ENCODE data around the gene OR2V1. TPM values are rescaled to one million over a fixed set of nuclear protein-coding genes. Genes with fewer than 3 reads are reported as not detected.
A peak's percentile ranks its signal among the peaks of the same experiment; 100 is the strongest.
"Not testable (repeated sequence)": the region's sequence is repeated elsewhere in the genome, so short reads cannot be mapped to it uniquely, and the experiment has no call there.

Gene OR2V1, protein sequence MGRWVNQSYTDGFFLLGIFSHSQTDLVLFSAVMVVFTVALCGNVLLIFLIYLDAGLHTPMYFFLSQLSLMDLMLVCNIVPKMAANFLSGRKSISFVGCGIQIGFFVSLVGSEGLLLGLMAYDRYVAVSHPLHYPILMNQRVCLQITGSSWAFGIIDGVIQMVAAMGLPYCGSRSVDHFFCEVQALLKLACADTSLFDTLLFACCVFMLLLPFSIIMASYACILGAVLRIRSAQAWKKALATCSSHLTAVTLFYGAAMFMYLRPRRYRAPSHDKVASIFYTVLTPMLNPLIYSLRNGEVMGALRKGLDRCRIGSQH
- not detected in 2 replicates for total RNA-seq (2012; rRNA removed)

DNA sequence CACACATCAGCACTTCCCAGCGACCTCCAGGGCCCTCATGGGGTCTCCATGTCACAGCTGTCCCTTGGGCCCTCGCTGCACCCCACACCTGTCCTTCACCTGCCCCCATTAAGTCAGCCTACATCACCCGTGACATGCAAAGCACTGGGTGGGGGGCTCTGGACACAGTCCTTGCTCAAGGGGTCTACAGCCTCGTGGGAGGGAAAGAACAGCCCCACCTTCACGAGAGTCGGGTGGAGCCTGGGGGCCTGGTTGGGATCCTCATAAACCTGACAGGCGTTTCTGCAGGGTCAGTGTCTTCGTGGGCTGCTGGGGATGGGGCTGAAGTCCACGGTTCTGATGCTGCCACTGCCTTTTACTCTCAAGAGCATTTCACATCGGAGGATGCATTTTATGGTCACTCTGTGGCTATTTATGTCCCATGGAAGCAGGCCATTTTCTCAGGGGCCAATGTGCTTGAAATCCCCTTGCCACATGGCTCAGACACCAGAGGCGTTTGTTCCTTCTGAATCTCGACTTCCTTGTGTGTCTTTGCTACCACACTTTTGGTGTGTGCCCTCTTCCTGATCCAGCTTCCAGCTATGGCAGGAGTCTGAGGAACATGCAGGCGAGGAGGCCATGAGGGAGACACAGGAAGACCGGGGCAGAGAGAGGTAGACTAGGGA, at the start of gene OR2V1:
TSS of gene OR2V1 (minus strand) at position 338 of the 665 bp plus-strand sequence. CDS start 5,865 bp downstream, outside the sequence.
- no peak within 1 kb of the TSS for H3K4me2 ChIP-seq (ENCODE audit: low read length)
- no peaks in the 10 kb centered on the region for H3K36me3 ChIP-seq (ENCODE audit: insufficient read depth, low read length)
- peaks cover 5% of the 10 kb centered on the region for H3K4me1 ChIP-seq (ENCODE audit: control insufficient read depth, insufficient read depth, low read length)
- H3K27me3 ChIP-seq (ENCODE audit: control insufficient read depth, insufficient read depth, low read length): peaks cover 29% of the 10 kb centered on the region
- no peaks in the 10 kb centered on the region for H3K9me3 ChIP-seq (replicated peaks; ENCODE audit: low read length)
- H3K4me3 ChIP-seq (ENCODE audit: low read length): no peak within 1 kb of the TSS
- no peak within 1 kb of the TSS for H3K9ac ChIP-seq (ENCODE audit: low read depth, low read length)

DNA sequence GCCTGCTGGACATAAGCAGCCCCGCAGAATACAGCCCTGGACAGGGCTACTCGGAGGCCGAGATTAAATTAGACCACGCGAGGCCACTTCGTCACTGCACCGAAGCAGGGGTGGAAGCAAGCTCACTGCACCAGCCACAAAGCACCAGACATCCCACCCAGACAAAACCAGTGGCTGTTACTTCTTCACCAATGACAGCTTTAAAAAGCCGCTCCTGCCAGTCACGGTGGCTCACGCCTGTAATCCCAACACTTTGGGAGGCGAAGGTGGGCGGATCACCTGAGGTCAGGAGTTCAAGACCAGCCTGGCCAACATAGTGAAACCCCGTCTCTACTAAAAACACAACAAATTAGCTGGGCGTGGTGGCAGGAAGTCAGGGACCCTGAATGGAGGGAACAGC, 46.6 kb upstream of the OR2V1 start:
- not testable (repeated sequence) for H3K36me3 ChIP-seq (ENCODE audit: insufficient read depth, low read length); H3K4me2 ChIP-seq (ENCODE audit: low read length); H3K4me3 ChIP-seq (ENCODE audit: low read length); H3K4me1 ChIP-seq (ENCODE audit: control insufficient read depth, insufficient read depth, low read length); H3K9me3 ChIP-seq (replicated peaks; ENCODE audit: low read length); H3K9ac ChIP-seq (ENCODE audit: low read depth, low read length)
- H3K27me3 ChIP-seq (ENCODE audit: control insufficient read depth, insufficient read depth, low read length): peaks cover 23% of the 10 kb centered on the region

DNA sequence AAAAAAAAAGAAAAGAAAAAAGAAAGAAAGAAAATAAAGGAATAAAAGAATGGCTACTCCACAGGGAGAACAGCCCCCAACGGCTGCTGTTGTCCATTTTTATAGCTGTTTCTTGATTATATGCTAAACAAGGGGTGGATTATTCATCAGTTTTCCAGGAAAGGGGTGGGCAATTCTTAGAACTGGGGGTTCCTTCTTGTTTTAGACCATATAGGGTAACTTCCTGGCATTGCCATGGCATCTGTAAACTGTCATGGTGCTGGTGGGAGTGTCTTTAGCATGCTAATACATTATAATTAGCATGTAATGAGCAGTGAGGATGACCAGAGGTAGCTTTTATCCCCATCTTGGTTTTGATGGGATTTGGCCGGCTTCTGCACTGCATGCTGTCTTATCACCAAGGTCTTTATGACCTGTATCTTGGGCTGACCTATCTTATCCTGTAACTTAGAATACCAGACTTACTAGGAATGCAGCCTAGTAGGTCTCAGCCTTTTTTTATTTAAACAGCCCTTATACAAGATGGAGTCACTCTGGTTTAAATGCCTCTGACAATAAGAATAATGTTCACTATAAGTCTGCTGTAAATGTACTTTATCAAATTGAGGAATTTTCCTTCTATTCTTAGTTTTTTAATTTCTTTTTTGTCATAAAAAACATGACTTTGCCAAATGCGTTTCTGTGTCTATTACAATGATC, 45.4 kb upstream of the OR2V1 start:
- Histone ChIP-seq H3K4me3 (ENCODE audit: low read length) (no peak overlapping the region), H3K27me3 (ENCODE audit: control insufficient read depth, insufficient read depth, low read length) (peaks cover 26% of the 10 kb centered on the region), H3K9ac (ENCODE audit: low read depth, low read length) (no peak overlapping the region), H3K4me2 (ENCODE audit: low read length) (no peak overlapping the region), H3K4me1 (ENCODE audit: control insufficient read depth, insufficient read depth, low read length) (no peaks in the 10 kb centered on the region), H3K9me3 (replicated peaks; ENCODE audit: low read length) (no peaks in the 10 kb centered on the region), H3K36me3 (ENCODE audit: insufficient read depth, low read length) (no peaks in the 10 kb centered on the region)

DNA sequence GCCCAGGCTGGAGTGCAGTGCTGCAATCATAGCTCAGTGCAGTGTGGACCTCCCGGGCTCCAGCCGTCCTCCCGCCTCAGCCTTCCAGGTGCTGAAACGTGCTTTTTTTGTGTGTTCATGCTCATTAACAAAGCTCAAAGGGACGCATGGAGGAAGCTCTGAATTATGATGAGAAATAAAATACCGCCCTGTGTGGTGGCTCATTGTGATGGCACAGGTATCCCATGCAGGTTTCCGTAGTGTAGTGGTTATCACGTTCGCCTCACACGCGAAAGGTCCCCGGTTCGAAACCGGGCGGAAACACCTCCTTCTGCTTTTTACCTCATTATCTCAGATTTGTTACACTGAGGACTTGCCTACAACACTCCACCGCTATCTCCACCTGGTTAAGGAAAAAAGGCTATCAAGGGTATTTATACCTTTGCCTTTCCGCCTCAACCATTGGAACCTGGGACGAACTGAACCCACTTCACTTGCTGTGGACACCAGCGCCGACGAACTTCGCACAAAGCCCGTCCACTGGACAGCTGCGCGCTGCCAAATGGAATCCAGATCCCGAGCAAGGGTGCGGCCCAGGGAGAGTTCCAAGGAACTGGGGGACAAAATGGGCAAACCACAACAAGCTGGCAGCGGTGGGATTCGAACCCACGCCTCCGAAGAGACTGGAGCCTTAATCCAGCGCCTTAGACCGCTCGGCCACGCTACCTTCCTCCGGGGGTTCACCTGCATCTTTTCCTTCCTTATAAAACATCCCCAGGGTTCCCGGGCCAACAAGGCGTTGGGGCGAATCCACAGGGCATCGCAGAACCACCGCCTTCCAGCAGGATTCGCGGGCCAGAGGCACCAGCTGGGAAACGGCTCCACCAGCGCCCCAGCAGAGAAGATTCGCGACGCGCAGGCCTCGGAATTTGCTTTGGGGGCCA, 42.7 kb upstream of the OR2V1 start:
- Histone ChIP-seq H3K9me3 (replicated peaks; ENCODE audit: low read length) (no peaks in the 10 kb centered on the region), H3K4me1 (ENCODE audit: control insufficient read depth, insufficient read depth, low read length) (peaks cover 3% of the 10 kb centered on the region), H3K36me3 (ENCODE audit: insufficient read depth, low read length) (no peaks in the 10 kb centered on the region), H3K27me3 (ENCODE audit: control insufficient read depth, insufficient read depth, low read length) (peaks cover 37% of the 10 kb centered on the region), H3K4me3 (ENCODE audit: low read length) (peak overlapping the region; percentile 29), H3K4me2 (ENCODE audit: low read length) (peak overlapping the region; percentile 62), H3K9ac (ENCODE audit: low read depth, low read length) (no peak overlapping the region)

DNA sequence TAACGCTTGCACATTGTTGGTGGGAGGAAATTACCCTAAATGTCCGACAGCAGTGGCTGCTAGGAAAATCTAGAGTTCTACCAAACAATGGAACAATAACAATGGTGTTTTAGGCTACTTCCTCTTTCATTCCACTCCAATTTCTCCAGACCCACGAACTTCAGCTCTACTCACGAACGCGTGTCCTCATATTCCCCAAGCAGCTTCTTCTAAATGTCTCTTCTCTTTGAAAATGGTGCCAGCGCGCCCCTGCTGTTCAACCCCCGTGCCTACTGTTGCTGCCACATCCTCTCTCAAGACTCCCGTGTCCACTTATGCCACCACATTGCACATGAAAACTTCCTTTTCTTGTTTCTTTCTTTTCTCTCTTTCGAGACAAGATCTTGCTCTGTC, 42.1 kb upstream of the OR2V1 start:
- Histone ChIP-seq H3K4me1 (ENCODE audit: control insufficient read depth, insufficient read depth, low read length) (peaks cover 3% of the 10 kb centered on the region), H3K4me2 (ENCODE audit: low read length) (peak overlapping the region; percentile 62), H3K9ac (ENCODE audit: low read depth, low read length) (no peak overlapping the region), H3K27me3 (ENCODE audit: control insufficient read depth, insufficient read depth, low read length) (peaks cover 44% of the 10 kb centered on the region), H3K4me3 (ENCODE audit: low read length) (peak overlapping the region; percentile 29), H3K36me3 (ENCODE audit: insufficient read depth, low read length) (no peaks in the 10 kb centered on the region), H3K9me3 (replicated peaks; ENCODE audit: low read length) (no peaks in the 10 kb centered on the region)

DNA sequence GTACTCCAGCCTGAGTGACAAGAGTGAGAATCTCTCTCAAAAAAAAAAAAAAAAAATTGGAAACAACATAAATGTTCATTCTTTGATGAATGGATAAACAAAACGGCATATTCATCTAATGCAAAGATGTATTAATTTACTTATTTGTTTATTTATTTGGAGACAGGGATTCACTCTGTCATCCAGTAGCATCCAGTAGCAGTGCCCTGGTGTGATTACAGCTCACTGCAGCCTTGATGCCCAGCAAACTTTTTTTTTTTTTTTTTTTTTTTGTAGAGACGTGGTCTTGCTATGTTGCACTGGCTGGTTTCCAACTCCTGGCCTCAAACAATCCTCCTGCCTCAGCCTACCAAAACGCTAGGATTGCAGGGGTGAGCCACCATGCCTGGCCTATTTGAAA, 40.8 kb upstream of the OR2V1 start:
- peaks cover 3% of the 10 kb centered on the region for H3K4me1 ChIP-seq (ENCODE audit: control insufficient read depth, insufficient read depth, low read length)
- H3K4me3 ChIP-seq (ENCODE audit: low read length): no peak overlapping the region
- H3K9me3 ChIP-seq (replicated peaks; ENCODE audit: low read length): no peaks in the 10 kb centered on the region
- H3K4me2 ChIP-seq (ENCODE audit: low read length): no peak overlapping the region
- no peaks in the 10 kb centered on the region for H3K36me3 ChIP-seq (ENCODE audit: insufficient read depth, low read length)
- H3K9ac ChIP-seq (ENCODE audit: low read depth, low read length): no peak overlapping the region
- H3K27me3 ChIP-seq (ENCODE audit: control insufficient read depth, insufficient read depth, low read length): peaks cover 47% of the 10 kb centered on the region

DNA sequence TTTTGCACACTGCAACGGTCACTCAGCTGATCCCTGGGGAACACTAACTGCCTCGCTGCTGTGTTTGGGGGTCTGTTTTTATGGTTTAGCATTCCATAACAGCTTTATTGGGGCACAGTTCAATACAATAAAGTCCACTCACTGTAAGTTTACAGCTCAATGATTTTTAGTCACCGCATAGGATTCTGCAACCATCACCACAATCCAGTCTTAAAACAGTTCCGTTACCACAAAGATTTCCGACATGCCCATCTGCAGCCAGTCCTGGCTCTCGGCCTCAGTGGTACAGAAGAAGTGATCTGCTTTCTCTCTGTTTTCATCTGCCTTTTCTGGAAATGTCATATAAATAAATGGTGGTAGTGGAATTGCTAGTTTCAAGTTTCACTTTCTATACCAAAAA, 40.0 kb upstream of the OR2V1 start:
- Histone ChIP-seq H3K4me1 (ENCODE audit: control insufficient read depth, insufficient read depth, low read length) (peaks cover 3% of the 10 kb centered on the region), H3K27me3 (ENCODE audit: control insufficient read depth, insufficient read depth, low read length) (peaks cover 47% of the 10 kb centered on the region), H3K9me3 (replicated peaks; ENCODE audit: low read length) (no peaks in the 10 kb centered on the region), H3K4me2 (ENCODE audit: low read length) (no peak overlapping the region), H3K36me3 (ENCODE audit: insufficient read depth, low read length) (no peaks in the 10 kb centered on the region), H3K4me3 (ENCODE audit: low read length) (no peak overlapping the region), H3K9ac (ENCODE audit: low read depth, low read length) (no peak overlapping the region)

DNA sequence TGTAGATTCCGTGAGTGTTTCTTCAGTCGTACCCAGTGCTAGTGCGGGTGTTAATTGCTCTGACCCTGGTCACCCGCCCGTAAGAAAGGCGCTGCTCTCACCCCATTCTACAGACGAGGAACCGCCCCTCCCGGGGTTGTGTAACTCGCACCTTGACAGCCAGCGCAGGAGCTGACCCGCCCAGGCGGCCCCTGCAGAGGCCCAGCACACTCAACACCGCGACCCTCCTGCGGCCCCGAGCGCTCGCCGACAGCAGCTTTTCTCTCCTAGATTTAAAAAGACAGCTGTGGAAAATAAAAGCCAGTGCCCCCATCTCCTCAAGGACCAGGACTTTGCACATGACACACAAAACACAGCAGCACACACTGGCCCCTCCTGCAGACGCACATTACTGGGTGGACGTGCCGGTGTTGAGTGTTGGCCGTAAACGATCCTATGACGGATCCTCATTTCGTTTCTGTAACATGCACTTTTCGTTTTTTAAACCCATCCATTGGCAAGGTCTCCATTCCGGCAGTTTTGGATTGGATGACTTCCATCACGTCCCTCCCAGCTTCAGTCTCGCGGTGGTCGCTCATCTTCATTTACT, 39.4 kb upstream of the OR2V1 start:
- peaks cover 47% of the 10 kb centered on the region for H3K27me3 ChIP-seq (ENCODE audit: control insufficient read depth, insufficient read depth, low read length)
- H3K4me3 ChIP-seq (ENCODE audit: low read length): no peak overlapping the region
- H3K9ac ChIP-seq (ENCODE audit: low read depth, low read length): no peak overlapping the region
- H3K36me3 ChIP-seq (ENCODE audit: insufficient read depth, low read length): no peaks in the 10 kb centered on the region
- no peaks in the 10 kb centered on the region for H3K9me3 ChIP-seq (replicated peaks; ENCODE audit: low read length)
- H3K4me1 ChIP-seq (ENCODE audit: control insufficient read depth, insufficient read depth, low read length): peaks cover 3% of the 10 kb centered on the region
- peak overlapping the region; percentile 67 for H3K4me2 ChIP-seq (ENCODE audit: low read length)

DNA sequence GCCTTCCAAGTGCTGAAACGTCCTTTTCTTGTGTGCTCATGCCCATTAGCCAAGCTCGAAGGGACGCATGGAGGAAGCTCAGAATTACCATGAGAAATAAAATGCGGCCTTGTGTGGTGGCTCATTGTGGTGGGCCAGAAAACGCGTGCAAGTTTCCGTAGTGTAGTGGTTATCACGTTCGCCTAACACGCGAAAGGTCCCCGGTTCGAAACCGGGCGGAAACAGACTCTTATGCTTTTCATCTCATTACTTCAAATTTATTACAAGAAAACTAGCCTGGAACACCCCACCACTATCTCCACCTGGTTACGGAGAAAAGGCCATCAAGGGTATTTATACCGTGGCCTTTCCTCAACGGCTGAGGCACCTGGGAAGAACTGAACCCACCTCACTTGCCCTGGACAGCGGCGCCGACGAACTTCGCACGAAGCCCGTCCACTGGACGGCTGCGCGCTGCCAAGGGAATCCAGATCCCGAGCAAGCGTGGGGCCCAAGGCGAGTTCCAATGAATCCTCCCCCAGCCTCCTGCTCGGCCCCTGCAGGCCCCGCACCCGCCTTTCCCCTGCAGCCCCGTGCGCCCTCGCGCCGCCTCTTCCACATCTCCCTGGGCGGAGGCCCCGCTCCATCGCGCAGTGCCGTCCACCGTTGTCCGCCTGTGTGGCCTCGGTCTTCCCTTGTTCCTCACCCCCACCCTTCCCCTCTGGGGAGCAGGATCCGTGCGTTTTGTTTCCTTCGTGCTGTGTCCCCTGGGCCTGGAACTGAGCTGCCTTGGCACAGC, 38.7 kb upstream of the OR2V1 start:
- H3K36me3 ChIP-seq (ENCODE audit: insufficient read depth, low read length); H3K9me3 ChIP-seq (replicated peaks; ENCODE audit: low read length); H3K9ac ChIP-seq (ENCODE audit: low read depth, low read length); H3K4me3 ChIP-seq (ENCODE audit: low read length); H3K4me1 ChIP-seq (ENCODE audit: control insufficient read depth, insufficient read depth, low read length): not testable (repeated sequence)
- Histone ChIP-seq H3K27me3 (ENCODE audit: control insufficient read depth, insufficient read depth, low read length) (peaks cover 47% of the 10 kb centered on the region), H3K4me2 (ENCODE audit: low read length) (peak overlapping the region; percentile 67)

DNA sequence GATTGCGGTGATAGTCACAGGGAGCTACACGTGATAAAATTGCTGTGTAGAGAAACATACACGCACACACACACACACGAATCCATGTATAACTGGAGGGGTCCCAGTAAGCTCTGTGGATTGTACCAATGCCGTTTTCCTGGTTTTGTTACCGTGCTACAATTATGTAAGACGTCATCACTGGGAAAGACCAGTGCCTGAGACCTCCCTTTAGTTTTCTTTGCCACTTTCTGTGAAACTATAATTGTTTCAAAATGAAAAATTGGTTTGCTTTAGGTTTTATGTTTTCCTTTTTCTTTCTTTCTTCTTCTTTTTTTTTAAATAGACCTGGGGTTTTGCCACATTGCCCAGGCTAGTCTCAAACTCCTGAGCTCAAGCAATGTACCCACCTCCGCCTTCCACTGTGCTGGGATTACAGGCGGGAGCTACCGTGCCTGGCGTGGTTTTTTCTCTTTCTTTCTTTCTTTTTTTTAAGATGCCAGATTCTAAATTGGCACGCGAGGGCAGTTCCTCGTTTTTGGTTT, 37.7 kb upstream of the OR2V1 start:
- no peaks in the 10 kb centered on the region for H3K9me3 ChIP-seq (replicated peaks; ENCODE audit: low read length)
- H3K27me3 ChIP-seq (ENCODE audit: control insufficient read depth, insufficient read depth, low read length): peaks cover 43% of the 10 kb centered on the region
- H3K4me1 ChIP-seq (ENCODE audit: control insufficient read depth, insufficient read depth, low read length): peaks cover 3% of the 10 kb centered on the region
- H3K9ac ChIP-seq (ENCODE audit: low read depth, low read length): no peak overlapping the region
- no peak overlapping the region for H3K4me2 ChIP-seq (ENCODE audit: low read length)
- H3K36me3 ChIP-seq (ENCODE audit: insufficient read depth, low read length): no peaks in the 10 kb centered on the region
- H3K4me3 ChIP-seq (ENCODE audit: low read length): no peak overlapping the region

All from skeletal muscle satellite cell (primary cell).